Aorta (tissue), 5 donors: ENCODE results near the gene SENP8. TPM values are rescaled to one million over a fixed set of nuclear protein-coding genes. Genes with fewer than 3 reads are reported as not detected.

Experiments
- ATAC-seq: fragments of 200-7000 bp; cut with Tn5 transposase; one replicate; pipeline ENCODE4 v1.9.1; 2022; ENCODE audit warnings: moderate library complexity; ENCODE audit not compliant: low FRiP score
- DNase-seq, 2 donors: peaks; one replicate each; pipeline ENCODE4 v3.0.0-alpha.2; 2020
- H3K27ac ChIP-seq, 2 donors: one replicate each; pipeline ENCODE4 v1.5.1; 2013; ENCODE audit warnings: low read length in 2 of 2, mild to moderate bottlenecking in 2 of 2, moderate library complexity in 2 of 2, control low read depth in 1 of 2, inconsistent platforms in 1 of 2, low read depth in 1 of 2
- H3K27me3 ChIP-seq, 2 donors: one replicate each; pipeline ENCODE4 v1.6.1; 2013; ENCODE audit warnings: control low read depth in 1 of 2, low read length in 1 of 2, mild to moderate bottlenecking in 1 of 2, moderate library complexity in 1 of 2; ENCODE audit not compliant: insufficient read depth in 2 of 2, control insufficient read depth in 1 of 2
- H3K36me3 ChIP-seq, 2 donors: one replicate each; pipeline ENCODE4 v1.6.1; 2013; ENCODE audit warnings: control low read depth in 1 of 2, low read length in 1 of 2, mild to moderate bottlenecking in 1 of 2; ENCODE audit not compliant: insufficient read depth in 2 of 2, control insufficient read depth in 1 of 2
- H3K4me1 ChIP-seq, 2 donors: one replicate each; pipeline ENCODE4 v1.6.1; 2013; ENCODE audit warnings: low read length in 2 of 2, control low read depth in 1 of 2, mild to moderate bottlenecking in 1 of 2, moderate library complexity in 1 of 2; ENCODE audit not compliant: insufficient read depth in 2 of 2, control insufficient read depth in 1 of 2
- H3K4me3 ChIP-seq, 2 donors: one replicate each; pipeline ENCODE4 v1.5.1; 2013; ENCODE audit warnings: low read length in 2 of 2, control low read depth in 1 of 2, mild to moderate bottlenecking in 1 of 2
- H3K9me3 ChIP-seq: one replicate; pipeline ENCODE4 v1.6.1; 2013; ENCODE audit warnings: mild to moderate bottlenecking, low read length; ENCODE audit not compliant: control insufficient read depth
- WGBS, 2 donors: extraction: QIAGEN DNeasy Blood & Tissue Kit; methylation state at CpG; one replicate each; pipeline ENCODE4 v1.1.7; 2013; 5-methylcytosine and 5-hydroxymethylcytosine counted together
- intact Hi-C, 2 donors: fragments of 100-400 bp; cut with DNase I; formaldehyde crosslinking; loops; one replicate each; pipeline versions ENCODE4 v1.14.2 to v1.15.0; 2022
- polyA plus RNA-seq, 2 donors: library from polyadenylated mRNA; stranded (reverse); fragments of 200-250 nt; gene quantifications; one replicate each; pipeline ENCODE4 v1.2.3, GENCODE V29; 2013
- total RNA-seq, 2 donors: library from RNA; stranded (reverse); fragmentation: NEBNext Ultra II Directional; extraction: Animal tissue kit (Norgen Biotek cat#: 25700); gene quantifications; one replicate each; pipeline ENCODE4 v1.2.1, GENCODE V29; 2021
- donor health status: healthy with polysubstance abuse.
- donor health status: Bipolar disorder and iron deficiency.
- donor health status: DM: no; HTN: no; CAD: no.
- donor health status: DM: no; HTN: no; CAD: no.
- donor health status: DM: yes; HTN: yes; CAD: no.

The SENP8 gene
- total and polyA plus RNA-seq, 4 donors = 0.46 to 1.8 (median 1.4) TPM

GRCh38 chr15:72182673-72183072 lies 64.5 kb downstream of the SENP8 start:
- Histone ChIP-seq H3K4me1 (peaks cover 0 to 1% of the 10 kb centered on the region in 2 donors), H3K27me3 (no peaks in the 10 kb centered on the region), H3K27ac (no peak overlapping the region), H3K9me3 (no peaks in the 10 kb centered on the region), H3K4me3 (no peak overlapping the region), H3K36me3 (no peaks in the 10 kb centered on the region)
- WGBS, 2 donors = 96 to 100% methylated on average over 3 of the region's 3 CpGs
- no peak for DNase-seq
- no peak for ATAC-seq
- intact Hi-C loops = no loop called here

GRCh38 chr15:72183781-72184164 lies 65.6 kb downstream of the SENP8 start:
- peaks cover 0 to 1% of the 10 kb centered on the region in 2 donors for H3K4me1 ChIP-seq
- 40 to 42% methylated on average over 12 of the region's 12 CpGs for WGBS, 2 donors
- DNase-seq (no peak), ATAC-seq (no peak)
- no peak overlapping the region for H3K4me3 ChIP-seq
- H3K9me3 ChIP-seq = no peaks in the 10 kb centered on the region
- no peaks in the 10 kb centered on the region for H3K27me3 ChIP-seq
- intact Hi-C loops = no loop called here
- no peaks in the 10 kb centered on the region for H3K36me3 ChIP-seq
- H3K27ac ChIP-seq = no peak overlapping the region

- Histone ChIP-seq H3K27me3 (no peaks in the 10 kb centered on the region), H3K4me1 (peaks cover 0 to 1% of the 10 kb centered on the region in 2 donors), H3K27ac (no peak overlapping the region), H3K36me3 (no peaks in the 10 kb centered on the region), H3K9me3 (no peaks in the 10 kb centered on the region), H3K4me3 (peak overlapping the region in 1 of 2 donors; percentile 18)
- intact Hi-C loops = no loop called here
- 4 to 5% methylated on average over 32 to 34 of the region's 34 CpGs for WGBS, 2 donors
- ATAC-seq (peak; percentile 67), DNase-seq (peak in 1 of 2 donors; percentile 62)
Observed at GRCh38 chr15:72184165-72184811, 66.1 kb downstream of the SENP8 start.

- no peaks in the 10 kb centered on the region for H3K27me3 ChIP-seq
- H3K27ac ChIP-seq = no peak overlapping the region
- no peaks in the 10 kb centered on the region for H3K36me3 ChIP-seq
- DNase-seq (no peak), ATAC-seq (no peak)
- no peaks in the 10 kb centered on the region for H3K4me1 ChIP-seq
- intact Hi-C loops = no loop called here
- WGBS, 2 donors = 85 to 89% methylated on average over 2 of the region's 2 CpGs
- H3K4me3 ChIP-seq = no peak overlapping the region
- no peaks in the 10 kb centered on the region for H3K9me3 ChIP-seq
Observed at GRCh38 chr15:72189250-72189902, 71.2 kb downstream of the SENP8 start.

GRCh38 chr15:72192416-72192815 lies 74.2 kb downstream of the SENP8 start:
- intact Hi-C loops = no loop called here
- ATAC-seq (no peak), DNase-seq (no peak)
- Histone ChIP-seq H3K4me1 (no peaks in the 10 kb centered on the region), H3K36me3 (no peaks in the 10 kb centered on the region), H3K27ac (no peak overlapping the region), H3K4me3 (no peak overlapping the region), H3K27me3 (no peaks in the 10 kb centered on the region), H3K9me3 (no peaks in the 10 kb centered on the region)
- 71 to 76% methylated on average over 3 of the region's 3 CpGs for WGBS, 2 donors

Other genes starting within 250 kb of the SENP8 start
- 10 to 100 TPM; 79.3 to 93.7 TPM for gene MYO9A, start 253 bp upstream of the SENP8 start, total RNA-seq
- gene MYO9A, start 253 bp upstream of the SENP8 start, polyA plus RNA-seq = 1 to 10 TPM; 4.9 to 9.0 TPM
- 1 to 10 TPM in 1 of 2 donors, under 1 TPM in 1; 0.91 to 1.5 TPM for gene GRAMD2A, start 79.4 kb downstream of the SENP8 start, total RNA-seq
- gene GRAMD2A, start 79.4 kb downstream of the SENP8 start, polyA plus RNA-seq = under 1 TPM; 0.13 to 0.20 TPM
- gene PKM, start 112.8 kb downstream of the SENP8 start, total RNA-seq = 100 to 1,000 TPM; 478 to 588 TPM
- gene PKM, start 112.8 kb downstream of the SENP8 start, polyA plus RNA-seq = 100 to 1,000 TPM; 238 to 429 TPM
- 10 to 100 TPM; 63.1 to 72.2 TPM for gene PARP6, start 154.2 kb downstream of the SENP8 start, total RNA-seq
- gene PARP6, start 154.2 kb downstream of the SENP8 start, polyA plus RNA-seq = 100 to 1,000 TPM in 1 of 2 donors, 10 to 100 TPM in 1; 28.0 to 143 TPM
- 1 to 10 TPM; 1.0 to 1.9 TPM for gene CELF6, start 201.8 kb downstream of the SENP8 start, total RNA-seq
- 1 to 10 TPM in 1 of 2 donors, under 1 TPM in 1; 0.25 to 7.7 TPM for gene CELF6, start 201.8 kb downstream of the SENP8 start, polyA plus RNA-seq